ENCODE results near the gene CEP85.

- TF ChIP-seq POLR2A (IDR thresholded peaks at IDR 0.05) = no peak
- no peak for TF ChIP-seq CTCF (IDR thresholded peaks at IDR 0.05 in 8 of 11, conservative IDR thresholded peaks at IDR 0.05 in 3 of 11)
- no peak for TF ChIP-seq POLR2AphosphoS5 (IDR thresholded peaks at IDR 0.05)
Observed at GRCh38 chr1:26317146-26317545, 83.1 kb downstream of the CEP85 start.

All from spleen (tissue), 7 donors.